Midbrain (tissue), 1 donor: ENCODE measurements around the gene MINAR1.

Experiments
- DNase-seq: peaks from one replicate; lab custom pipeline; 2025; lab: John Stamatoyannopoulos, UW

The MINAR1 gene

DNA sequence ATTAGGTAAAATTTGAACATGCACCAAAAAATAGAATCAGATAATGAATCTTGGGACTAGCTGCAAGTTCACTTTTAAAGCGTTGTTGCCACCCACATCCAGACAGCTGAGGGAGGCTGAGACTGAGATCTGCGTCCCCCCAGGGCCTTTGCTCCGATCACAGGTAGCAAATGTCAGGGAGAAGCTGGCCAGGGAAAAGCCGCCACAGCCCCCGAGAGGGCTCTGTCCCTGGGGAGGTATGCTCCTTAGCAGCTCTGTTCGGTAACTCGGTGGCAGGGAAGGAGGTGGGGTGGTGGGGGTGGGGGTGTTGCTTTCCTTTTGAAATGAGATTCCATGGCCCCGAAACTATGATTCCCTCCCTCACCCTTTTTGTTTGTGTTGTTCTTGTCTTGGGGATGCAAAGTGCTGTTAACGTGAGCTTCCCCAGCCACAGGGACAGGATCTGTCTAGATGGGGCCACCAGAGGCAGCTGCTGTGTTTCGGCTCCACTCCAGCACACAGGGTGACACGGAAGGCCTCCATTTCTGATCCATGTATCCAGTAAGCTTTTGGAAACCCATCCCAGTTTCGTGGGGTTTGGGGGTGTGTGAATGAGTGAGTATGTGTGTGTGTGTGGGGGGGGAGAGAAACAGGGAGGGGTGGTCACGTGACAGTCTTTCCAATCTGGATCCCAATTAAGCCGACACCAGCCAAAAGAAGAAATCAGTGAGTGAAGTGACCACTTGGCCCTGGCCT, 1.1 kb upstream of the MINAR1 start:
- DNase-seq: no peak

DNA sequence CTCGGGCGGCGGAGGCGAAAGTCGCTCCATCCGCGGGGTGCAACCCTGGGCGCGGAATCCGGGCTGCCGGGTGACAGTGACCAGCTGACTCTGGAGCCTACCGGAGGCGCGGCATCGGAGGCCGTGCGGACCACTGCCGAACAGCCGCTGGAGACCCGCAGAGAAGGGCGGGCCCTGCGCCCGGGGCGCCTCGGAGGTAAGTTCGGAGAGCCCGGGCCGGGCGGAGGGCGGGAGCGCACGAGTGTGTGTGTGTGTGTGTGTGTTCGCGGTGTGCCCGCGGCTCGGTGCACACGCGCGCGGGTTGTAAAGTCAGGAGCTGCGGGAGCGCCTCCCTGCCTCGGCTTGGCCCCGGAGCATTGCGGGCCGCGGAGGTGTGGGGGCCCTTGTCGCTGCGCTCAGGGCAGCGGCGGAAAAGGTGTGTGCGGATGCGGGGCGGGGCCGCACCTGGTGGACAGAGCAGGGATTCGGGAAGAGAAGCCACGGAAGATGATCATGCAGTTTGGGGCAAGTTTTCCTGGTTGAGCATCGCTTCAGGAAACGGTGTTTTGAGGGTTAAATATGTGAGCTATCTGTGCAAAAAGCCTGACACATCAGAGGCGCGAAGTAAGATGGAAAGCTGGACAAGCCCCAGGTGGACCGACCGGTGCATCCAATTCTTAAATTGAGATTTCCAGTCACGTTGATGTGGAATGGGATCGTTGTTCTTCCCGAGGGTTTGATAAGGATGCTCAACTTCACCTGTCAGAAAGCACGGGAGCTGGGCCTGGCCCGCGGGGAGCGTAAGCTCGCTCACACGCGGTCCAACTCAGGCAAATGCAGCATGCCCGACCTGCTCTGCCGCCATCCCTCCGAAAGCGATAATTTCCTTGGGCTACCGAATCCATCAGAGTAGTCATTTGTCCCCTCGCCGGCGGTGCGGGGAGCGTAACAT, 474 bp downstream of the MINAR1 start:
- DNase-seq: no peak

DNA sequence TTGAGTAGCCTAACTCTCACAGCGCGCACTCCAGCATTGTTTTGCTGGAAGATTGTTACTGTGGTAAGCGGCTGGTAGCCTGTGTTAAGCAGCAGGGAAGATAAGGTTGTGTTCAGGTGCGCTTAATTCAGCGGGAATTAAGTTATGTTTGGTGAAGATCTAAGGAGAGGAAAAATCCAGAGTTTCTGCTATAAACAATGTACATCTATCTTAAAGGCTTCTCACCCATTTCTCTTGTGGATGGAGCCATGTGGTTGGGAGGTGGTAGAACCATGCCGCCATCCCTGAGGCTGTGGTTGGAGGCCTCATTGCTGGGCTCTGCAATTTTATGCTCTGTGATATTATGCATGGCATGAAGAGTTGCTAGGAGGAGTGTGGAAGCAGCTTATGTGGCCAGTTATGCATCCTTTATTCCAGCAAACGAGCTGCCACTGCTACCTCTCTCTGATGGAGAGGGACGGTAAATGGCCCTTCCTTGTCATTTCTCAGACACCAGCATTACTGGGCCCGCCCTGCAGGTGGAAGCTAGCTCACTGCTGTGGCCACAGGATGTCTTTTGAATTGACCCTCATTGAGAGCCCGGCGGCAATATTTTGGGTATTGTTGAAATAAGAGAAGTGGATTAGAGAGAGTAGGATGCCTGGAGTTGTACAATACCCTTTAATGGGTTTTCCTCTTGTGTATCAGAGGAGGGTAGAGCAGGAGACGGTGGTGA, 1.3 kb downstream of the MINAR1 start:
- DNase-seq: no peak

GRCh38 chr15:79434361-79434760, 2.2 kb downstream of the MINAR1 start:
- DNase-seq: no peak

DNA sequence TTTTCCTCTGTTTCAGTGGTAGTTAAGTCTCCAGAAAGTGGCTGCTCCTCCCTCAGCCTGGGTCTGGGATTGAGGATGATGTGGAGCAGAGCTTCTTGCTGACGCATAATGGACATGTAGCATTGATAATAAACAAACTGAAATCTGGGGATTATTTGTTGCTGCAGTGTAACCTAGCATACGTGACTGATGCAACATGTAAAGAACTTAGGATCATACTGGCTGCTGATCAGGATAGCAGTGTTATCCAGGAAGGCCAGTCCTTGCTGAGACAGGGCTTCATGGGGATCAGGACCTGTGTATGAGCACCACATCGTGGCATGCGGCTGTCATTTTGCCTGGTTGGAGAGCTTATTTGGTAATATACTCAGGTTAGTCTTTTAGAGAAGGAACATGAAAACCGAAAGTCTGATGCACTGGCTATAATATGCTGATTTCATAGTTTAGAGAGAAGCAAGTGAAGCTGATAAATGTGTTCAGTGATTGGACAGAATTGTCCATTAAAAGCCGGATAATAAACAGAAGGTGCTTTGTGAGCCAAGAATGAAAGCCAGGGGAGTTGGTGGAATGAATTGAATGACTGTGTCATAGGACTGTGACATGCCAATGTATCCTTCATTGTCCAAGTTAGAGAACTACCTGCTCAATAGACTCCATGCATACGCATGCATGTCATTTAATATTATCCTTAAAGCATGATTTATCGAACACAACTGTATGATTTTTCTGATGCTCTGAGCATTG, 4.1 kb downstream of the MINAR1 start:
- DNase-seq: no peak

- DNase-seq: no peak
Observed at GRCh38 chr15:79437275-79438000, 5.3 kb downstream of the MINAR1 start.

- no peak for DNase-seq
Observed at GRCh38 chr15:79439236-79439635, 7.1 kb downstream of the MINAR1 start.

GRCh38 chr15:79440355-79440908, 8.3 kb downstream of the MINAR1 start:
- no peak for DNase-seq

GRCh38 chr15:79442911-79443310, 10.8 kb downstream of the MINAR1 start:
- no peak for DNase-seq

GRCh38 chr15:79447060-79447459, 14.9 kb downstream of the MINAR1 start:
- DNase-seq: no peak

DNA sequence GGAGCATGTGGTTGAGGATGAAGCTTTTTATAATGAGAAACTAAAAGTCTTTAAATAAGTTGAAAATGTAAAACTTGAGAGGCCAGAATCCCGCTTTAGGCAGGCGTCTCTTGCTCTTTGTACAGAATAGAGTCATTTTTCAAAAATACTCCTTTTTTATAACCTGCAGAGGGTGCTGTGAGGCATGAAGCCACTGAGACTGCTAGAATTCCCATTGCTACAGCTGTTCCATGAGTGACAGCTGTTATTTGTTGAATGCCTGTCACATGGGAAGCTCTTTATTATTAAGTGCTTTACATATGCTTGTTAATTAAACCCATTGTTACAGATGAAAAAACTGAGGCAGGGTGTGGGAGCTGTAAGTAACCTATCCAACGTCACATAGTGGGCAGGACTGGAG, 18.5 kb downstream of the MINAR1 start:
- DNase-seq: no peak

DNA sequence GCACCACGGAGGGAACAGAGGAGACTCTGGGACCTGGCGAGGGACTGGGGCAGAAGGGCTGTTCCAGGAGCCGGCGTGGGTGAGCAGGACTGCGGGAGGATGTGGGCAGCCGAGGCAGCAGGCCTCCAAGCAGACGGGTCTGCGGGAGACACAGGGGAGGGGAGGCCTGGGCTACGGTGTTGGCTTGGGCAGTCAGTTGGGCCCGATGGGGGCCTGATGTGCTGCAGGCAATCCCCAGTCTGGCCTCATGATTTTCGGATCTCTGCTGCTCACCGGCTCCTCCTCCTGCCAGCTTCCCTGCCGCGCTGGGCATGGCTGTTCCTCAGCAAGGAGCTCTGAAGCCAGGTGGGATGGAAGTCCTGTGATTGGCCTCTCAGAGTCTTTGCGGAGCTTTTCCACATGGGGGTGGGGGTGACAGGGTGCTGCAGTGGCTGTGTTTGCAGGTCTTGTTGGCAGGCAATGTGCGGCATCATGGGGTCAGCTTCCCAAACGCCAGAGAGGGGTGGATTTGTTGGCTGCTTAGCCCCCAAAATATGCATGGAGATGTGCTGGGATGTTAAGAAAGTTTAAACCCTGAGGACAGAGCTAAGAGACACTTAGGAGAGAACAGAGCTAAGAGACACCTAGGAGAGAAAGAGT, 19.3 kb downstream of the MINAR1 start:
- DNase-seq: no peak

DNA sequence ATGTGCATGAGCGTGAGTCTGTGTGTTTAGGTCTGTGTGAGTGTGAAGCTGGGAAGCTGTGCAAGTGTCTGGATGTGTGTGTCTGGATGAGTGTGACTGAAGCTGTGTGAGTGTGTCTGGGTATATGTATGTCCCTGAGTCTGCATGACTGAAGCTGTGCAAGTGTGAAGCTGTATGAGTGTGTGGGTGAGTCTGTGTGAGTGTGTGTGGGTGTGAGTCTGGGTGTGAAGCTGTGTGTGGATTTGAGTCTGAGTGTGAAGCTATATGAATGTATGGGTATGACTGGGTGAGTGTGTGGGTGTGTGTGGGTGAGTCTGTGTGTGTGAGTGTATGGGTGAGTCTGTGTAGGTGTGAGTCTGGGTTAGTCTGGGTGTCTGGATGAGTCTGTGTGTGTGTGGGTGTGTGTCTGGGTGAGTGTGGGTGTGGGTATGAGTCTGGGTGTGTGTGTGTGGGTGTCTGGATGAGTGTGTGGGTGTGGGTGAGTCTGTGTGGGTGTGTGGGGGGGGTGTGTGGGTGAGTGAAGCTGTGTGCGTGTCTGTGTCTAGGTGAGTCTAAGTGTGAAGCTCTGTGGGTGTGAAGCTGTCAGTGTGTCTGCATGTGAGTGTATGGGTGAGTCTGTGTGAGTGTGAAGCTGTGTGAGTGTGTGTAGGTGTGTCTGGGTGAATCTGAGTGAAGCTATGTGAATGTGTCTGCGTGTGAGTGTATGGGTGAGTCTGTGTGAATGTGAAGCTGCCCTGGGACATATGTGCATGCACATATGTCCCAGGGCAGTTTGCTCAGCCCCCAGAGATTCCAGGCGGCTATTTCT, 20.3 kb downstream of the MINAR1 start:
- DNase-seq: no peak

- DNase-seq: no peak
Observed at GRCh38 chr15:79453446-79453845, 21.3 kb downstream of the MINAR1 start.

- DNase-seq: no peak
Observed at GRCh38 chr15:79454063-79454462, 21.9 kb downstream of the MINAR1 start.

DNA sequence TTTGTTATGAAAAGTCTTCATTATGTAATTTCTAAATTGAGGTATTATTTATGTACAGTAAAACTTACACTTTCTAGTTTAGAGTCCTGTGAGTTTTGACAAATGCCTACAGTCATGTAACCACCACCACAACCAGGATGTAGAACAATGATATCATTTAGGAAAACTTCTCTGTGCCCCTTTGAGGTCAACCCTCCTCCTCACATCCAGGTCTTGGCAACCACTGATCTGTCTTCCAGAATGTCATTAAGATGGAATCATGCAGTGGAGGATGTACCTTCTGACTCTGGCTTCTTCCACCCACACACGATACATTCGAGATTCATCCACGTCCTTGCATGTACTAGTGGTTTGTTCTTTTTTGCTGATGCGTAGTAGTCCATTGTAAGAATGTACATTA, 23.2 kb downstream of the MINAR1 start:
- DNase-seq: no peak

DNA sequence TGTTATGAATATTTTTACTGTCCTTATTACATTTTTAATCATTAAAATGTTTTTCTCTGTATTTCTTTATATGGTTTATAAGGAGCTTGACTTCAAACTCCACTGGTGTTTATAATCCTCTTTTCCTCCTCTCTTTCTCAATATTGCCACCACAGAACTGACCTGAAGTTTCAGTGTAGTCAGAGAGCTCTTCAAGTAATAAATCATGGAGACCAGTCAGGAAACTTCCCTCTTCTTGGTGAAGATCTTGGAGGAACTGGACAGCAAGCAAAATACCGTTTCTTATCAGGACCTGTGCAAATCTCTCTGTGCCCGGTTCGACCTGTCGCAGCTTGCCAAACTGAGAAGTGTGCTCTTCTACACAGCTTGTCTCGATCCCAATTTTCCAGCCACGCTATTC, 23.8 kb downstream of the MINAR1 start:
- DNase-seq: no peak

GRCh38 chr15:79458491-79458890, 26.4 kb downstream of the MINAR1 start:
- DNase-seq: no peak

DNA sequence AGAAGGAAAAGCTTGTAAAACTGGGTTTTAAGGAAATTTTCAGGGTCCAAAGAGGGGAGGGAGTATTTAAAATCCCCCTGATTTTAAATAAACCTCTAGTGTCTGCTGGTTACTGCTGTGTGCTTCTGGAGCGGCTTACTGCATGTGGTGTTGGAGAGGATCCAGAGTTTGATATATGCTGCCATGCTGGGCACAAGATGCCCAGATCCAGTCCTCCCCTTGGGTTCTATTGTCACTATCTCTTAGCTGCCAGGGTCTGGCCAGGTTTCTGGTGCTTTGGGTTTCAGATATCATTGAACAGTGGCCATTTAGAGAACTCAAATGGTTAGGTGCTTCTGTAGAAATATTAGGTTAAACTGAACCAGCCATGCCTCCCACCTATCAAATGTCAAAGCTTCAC, 27.5 kb downstream of the MINAR1 start:
- no peak for DNase-seq
